ENCODE results near the gene UVSSA.

Gene UVSSA

GRCh38 chr4:1412376-1413203 is 65.6 kb downstream of the UVSSA start:
- Histone ChIP-seq H3K9me3 (ENCODE audit: insufficient read depth, low read length) (no peaks in the 10 kb centered on the region), H3K36me3 (replicated peaks; ENCODE audit: low read depth, low read length) (no peaks in the 10 kb centered on the region), H3K79me2 (ENCODE audit: low read length) (no peaks in the 10 kb centered on the region), H4K20me1 (ENCODE audit: insufficient read depth, low read length) (no peaks in the 10 kb centered on the region), H2AFZ (ENCODE audit: low read depth, low read length) (no peak overlapping the region), H3K27ac (ENCODE audit: low read length) (no peak overlapping the region), H3K4me2 (ENCODE audit: low read length) (no peak overlapping the region), H3K27me3 (ENCODE audit: low read depth, low read length) (no peaks in the 10 kb centered on the region), H3K4me3 (ENCODE audit: low read length) (no peak overlapping the region), H3K4me1 (ENCODE audit: low read length) (no peaks in the 10 kb centered on the region), H3K9ac (ENCODE audit: low read length) (no peak overlapping the region)
- no peak for TF ChIP-seq CTCF (IDR thresholded peaks at IDR 0.05; ENCODE audit: low read depth, low read length)
- no peak for TF ChIP-seq EZH2phosphoT487 (IDR thresholded peaks at IDR 0.05; ENCODE audit: low read depth)

- Histone ChIP-seq H3K9me3 (ENCODE audit: insufficient read depth, low read length) (no peaks in the 10 kb centered on the region), H3K4me3 (ENCODE audit: low read length) (no peak overlapping the region), H3K27ac (ENCODE audit: low read length) (no peak overlapping the region), H3K27me3 (ENCODE audit: low read depth, low read length) (no peaks in the 10 kb centered on the region), H3K4me2 (ENCODE audit: low read length) (no peak overlapping the region), H3K36me3 (replicated peaks; ENCODE audit: low read depth, low read length) (no peaks in the 10 kb centered on the region), H3K9ac (ENCODE audit: low read length) (no peak overlapping the region), H3K79me2 (ENCODE audit: low read length) (no peaks in the 10 kb centered on the region), H3K4me1 (ENCODE audit: low read length) (no peaks in the 10 kb centered on the region), H2AFZ (ENCODE audit: low read depth, low read length) (no peak overlapping the region), H4K20me1 (ENCODE audit: insufficient read depth, low read length) (no peaks in the 10 kb centered on the region)
- TF ChIP-seq CTCF (IDR thresholded peaks at IDR 0.05; ENCODE audit: low read depth, low read length) (no peak), EZH2phosphoT487 (IDR thresholded peaks at IDR 0.05; ENCODE audit: low read depth) (no peak)
These were observed 66.2 kb downstream of the UVSSA start for GRCh38 chr4:1413204-1413663.

- Histone ChIP-seq H3K9ac (ENCODE audit: low read length) (no peak overlapping the region), H4K20me1 (ENCODE audit: insufficient read depth, low read length) (no peaks in the 10 kb centered on the region), H3K4me1 (ENCODE audit: low read length) (no peaks in the 10 kb centered on the region), H3K4me2 (ENCODE audit: low read length) (no peak overlapping the region), H3K4me3 (ENCODE audit: low read length) (no peak overlapping the region), H2AFZ (ENCODE audit: low read depth, low read length) (no peak overlapping the region), H3K9me3 (ENCODE audit: insufficient read depth, low read length) (no peaks in the 10 kb centered on the region), H3K27me3 (ENCODE audit: low read depth, low read length) (no peaks in the 10 kb centered on the region), H3K79me2 (ENCODE audit: low read length) (no peaks in the 10 kb centered on the region), H3K27ac (ENCODE audit: low read length) (no peak overlapping the region), H3K36me3 (replicated peaks; ENCODE audit: low read depth, low read length) (no peaks in the 10 kb centered on the region)
- TF ChIP-seq EZH2phosphoT487 (IDR thresholded peaks at IDR 0.05; ENCODE audit: low read depth) (no peak), CTCF (IDR thresholded peaks at IDR 0.05; ENCODE audit: low read depth, low read length) (no peak)
These were observed 66.9 kb downstream of the UVSSA start for GRCh38 chr4:1413687-1414479.
